GM12892 (cell line): ENCODE results near the gene AMY2A.

Source experiments
- POLR2A ChIP-seq: IDR thresholded peaks from 2 replicates; pipeline ENCODE4 v1.6.1; 2011; ENCODE audit warnings: low read depth, low read length, control low read depth
- POLR2AphosphoS5 ChIP-seq: IDR thresholded peaks from 2 replicates; pipeline ENCODE4 v1.6.1; 2011; ENCODE audit warnings: low read depth, low read length, control low read depth
- TAF1 ChIP-seq: IDR thresholded peaks from 2 replicates; pipeline ENCODE4 v1.6.1; 2011; ENCODE audit warnings: low read depth, mild to moderate bottlenecking, control low read depth, low read length, borderline replicate concordance

DNA sequence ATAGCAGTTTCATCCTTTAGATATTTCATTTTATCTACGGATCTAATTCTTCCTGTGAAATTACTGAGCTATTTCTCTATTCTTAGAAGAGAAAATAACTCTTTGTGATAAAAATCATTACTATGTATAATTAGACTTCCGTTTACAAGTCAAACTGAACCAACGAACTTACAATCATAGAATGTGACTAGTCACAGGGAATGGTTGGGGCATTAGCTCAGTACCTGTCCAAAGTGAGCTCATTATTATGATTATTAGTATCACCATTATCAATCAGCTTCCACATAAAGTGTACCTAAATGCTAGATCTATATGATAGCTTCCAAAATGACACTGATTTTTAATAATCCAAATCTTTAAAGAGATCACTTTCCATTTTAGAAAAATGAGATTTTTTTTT, 33.3 kb upstream of the AMY2A start:
- TF ChIP-seq POLR2A = no peak
- TF ChIP-seq POLR2AphosphoS5 = no peak
- no peak for TF ChIP-seq TAF1
